Gastroesophageal sphincter (tissue), 3 donors: ENCODE measurements around the gene RIT1.

Source experiments
- CTCF ChIP-seq, 4 experiments: fragments of 200-600 bp in 2 of 4; fragments of 450-650 bp in 2 of 4; sonication (generic) in 1 of 4; IDR thresholded peaks; one replicate each; pipeline ENCODE4 v1.5.1; 2017 to 2019; ENCODE audit warnings: antibody characterized with exemption in 4 of 4, mild to moderate bottlenecking in 2 of 4, moderate library complexity in 2 of 4
- POLR2A ChIP-seq, 2 donors: fragments of 450-650 bp; IDR thresholded peaks; one replicate each; pipeline ENCODE4 v1.6.1; 2017; ENCODE audit warnings: antibody characterized with exemption in 2 of 2, mild to moderate bottlenecking in 2 of 2, moderate library complexity in 1 of 2

GRCh38 chr1:155900161-155900560 is 11.0 kb downstream of the RIT1 start:
- TF ChIP-seq CTCF (IDR thresholded peaks at IDR 0.05): no peak
- no peak for TF ChIP-seq POLR2A (IDR thresholded peaks at IDR 0.05)
